ENCODE data around the gene MED13L. TPM values are rescaled to one million over a fixed set of nuclear protein-coding genes. Genes with fewer than 3 reads are reported as not detected.

The MED13L gene
- total and polyA plus RNA-seq, 3 donors from 2014 or later, result 56.4 to 173 (median 133) TPM

DNA sequence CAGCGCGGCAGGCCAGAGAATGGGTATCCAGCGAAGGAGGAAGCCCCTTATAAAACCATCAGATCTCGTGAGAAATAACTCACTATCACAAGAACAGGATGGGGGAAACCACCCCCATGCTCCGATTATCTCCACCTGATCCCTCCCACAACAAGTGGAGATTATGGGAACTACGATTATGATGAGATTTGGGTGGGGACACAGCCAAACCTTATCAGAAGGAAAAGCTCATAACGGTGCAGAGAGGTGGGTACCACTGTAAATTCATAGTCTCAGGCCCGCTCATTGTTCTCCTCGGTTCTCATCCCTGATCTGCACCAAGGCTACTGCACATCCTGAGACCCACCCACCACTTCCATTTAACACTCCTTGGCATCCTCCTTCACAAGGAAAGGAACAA lies 326.5 kb downstream of the MED13L start:
- H3K9me3 ChIP-seq, result no peaks in the 10 kb centered on the region
- H3K36me3 ChIP-seq (ENCODE audit: low read depth, missing control alignments), result no peaks in the 10 kb centered on the region
- no peak overlapping the region for H3K4me3 ChIP-seq
- WGBS, 2 donors, result 90 to 95% methylated on average over 9 of the region's 9 CpGs
- no peaks in the 10 kb centered on the region for H3K27me3 ChIP-seq
- no peaks in the 10 kb centered on the region for H3K4me1 ChIP-seq
- intact Hi-C loops (cut with DNase I; ENCODE audit: low total_unique reads), result no loop called here
- TF ChIP-seq, protein P1, sequence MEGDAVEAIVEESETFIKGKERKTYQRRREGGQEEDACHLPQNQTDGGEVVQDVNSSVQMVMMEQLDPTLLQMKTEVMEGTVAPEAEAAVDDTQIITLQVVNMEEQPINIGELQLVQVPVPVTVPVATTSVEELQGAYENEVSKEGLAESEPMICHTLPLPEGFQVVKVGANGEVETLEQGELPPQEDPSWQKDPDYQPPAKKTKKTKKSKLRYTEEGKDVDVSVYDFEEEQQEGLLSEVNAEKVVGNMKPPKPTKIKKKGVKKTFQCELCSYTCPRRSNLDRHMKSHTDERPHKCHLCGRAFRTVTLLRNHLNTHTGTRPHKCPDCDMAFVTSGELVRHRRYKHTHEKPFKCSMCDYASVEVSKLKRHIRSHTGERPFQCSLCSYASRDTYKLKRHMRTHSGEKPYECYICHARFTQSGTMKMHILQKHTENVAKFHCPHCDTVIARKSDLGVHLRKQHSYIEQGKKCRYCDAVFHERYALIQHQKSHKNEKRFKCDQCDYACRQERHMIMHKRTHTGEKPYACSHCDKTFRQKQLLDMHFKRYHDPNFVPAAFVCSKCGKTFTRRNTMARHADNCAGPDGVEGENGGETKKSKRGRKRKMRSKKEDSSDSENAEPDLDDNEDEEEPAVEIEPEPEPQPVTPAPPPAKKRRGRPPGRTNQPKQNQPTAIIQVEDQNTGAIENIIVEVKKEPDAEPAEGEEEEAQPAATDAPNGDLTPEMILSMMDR (IDR thresholded peaks at IDR 0.05), result no peak
- no peak for TF ChIP-seq POLR2A (IDR thresholded peaks at IDR 0.05)
- no peak overlapping the region for H3K27ac ChIP-seq
- no peak for DNase-seq

DNA sequence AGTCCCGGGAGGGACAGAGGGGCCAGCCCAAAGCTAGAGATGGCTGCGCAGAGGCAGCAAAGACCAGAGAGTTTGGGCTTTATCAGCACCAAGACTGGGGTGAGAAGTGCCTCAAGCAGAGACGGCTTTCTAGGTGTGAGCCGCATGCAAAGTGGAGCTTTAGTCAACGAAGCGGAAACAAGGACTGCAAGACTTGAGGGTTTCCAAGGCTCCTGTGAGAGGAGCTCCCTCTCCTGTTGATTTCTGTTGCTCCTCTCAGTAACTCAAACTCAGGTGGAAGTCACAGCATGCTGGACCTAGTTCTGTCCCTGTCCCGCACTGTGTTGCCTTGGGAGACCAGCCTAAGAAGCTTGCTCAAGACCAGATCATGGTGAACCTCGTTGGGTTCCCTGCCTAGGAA lies 327.8 kb downstream of the MED13L start:
- no peaks in the 10 kb centered on the region for H3K4me1 ChIP-seq
- H3K27me3 ChIP-seq, result no peaks in the 10 kb centered on the region
- H3K4me3 ChIP-seq, result no peak overlapping the region
- H3K36me3 ChIP-seq (ENCODE audit: low read depth, missing control alignments), result no peaks in the 10 kb centered on the region
- intact Hi-C loops (cut with DNase I; ENCODE audit: low total_unique reads), result no loop called here
- no peaks in the 10 kb centered on the region for H3K9me3 ChIP-seq
- DNase-seq, result no peak
- WGBS, 2 donors, result 90 to 94% methylated on average over 7 to 8 of the region's 8 CpGs
- TF ChIP-seq, protein P1 (IDR thresholded peaks at IDR 0.05), result no peak
- TF ChIP-seq POLR2A (IDR thresholded peaks at IDR 0.05), result no peak
- H3K27ac ChIP-seq, result no peak overlapping the region

DNA sequence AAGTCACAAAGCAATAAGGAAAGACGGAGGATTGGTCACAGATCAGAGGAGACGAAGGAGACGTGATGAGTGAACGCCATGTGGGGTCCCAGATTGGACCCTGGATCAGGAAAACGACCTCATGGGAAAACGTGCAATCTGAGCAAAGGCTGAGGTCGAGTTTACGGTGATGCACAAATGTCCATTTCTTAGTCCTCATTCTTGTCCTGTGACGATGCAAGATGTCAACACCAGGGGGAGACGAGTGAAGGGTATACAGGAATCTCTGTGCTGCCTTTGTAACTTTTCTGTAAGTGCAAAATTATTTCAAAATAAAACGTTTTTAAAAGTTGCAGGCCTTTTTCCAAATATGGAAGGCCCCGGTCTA lies 329.8 kb downstream of the MED13L start:
- no peaks in the 10 kb centered on the region for H3K27me3 ChIP-seq
- WGBS, 2 donors, result 76 to 80% methylated on average over 12 of the region's 12 CpGs

DNA sequence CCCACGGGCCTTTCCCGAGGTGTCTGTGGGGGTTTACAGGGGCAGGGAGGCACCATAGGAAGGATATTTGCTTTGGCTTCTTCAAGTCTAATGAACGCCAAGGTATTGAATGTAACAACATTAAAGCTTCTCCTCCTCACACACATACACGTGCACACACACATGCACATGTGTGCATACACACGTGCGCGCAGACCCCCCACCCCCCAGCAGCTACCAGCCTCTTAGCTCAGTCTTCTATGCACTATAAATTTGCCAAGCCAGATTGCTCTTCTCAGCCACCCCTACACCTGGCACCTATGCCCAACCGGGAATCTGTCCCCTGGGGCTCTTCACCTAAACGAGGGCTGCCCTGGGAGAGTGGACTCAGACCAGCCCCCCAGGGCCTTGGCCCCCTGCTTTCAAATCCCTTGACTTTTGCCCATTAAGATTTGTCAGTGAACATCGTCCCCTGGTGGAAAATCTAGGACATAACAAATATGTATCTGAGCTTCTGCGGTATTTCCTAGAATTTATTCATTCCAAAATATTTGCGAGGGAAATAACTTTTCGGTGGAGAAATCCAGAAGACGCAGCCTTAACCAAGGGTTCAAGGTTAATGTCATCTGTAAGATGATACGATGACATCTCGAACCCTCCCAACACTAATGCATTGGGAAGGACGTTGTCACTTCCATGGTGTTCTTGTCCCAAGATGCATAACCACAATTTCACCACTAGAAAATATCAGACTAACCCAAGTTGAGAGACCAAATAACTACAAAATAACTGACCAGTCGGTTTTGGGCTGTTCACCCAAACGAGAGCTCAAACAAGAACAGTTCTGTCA lies 330.4 kb downstream of the MED13L start:
- Histone ChIP-seq H3K9me3 (no peaks in the 10 kb centered on the region), H3K4me3 (no peak overlapping the region), H3K4me1 (no peaks in the 10 kb centered on the region), H3K36me3 (ENCODE audit: low read depth, missing control alignments) (no peaks in the 10 kb centered on the region), H3K27me3 (no peaks in the 10 kb centered on the region), H3K27ac (no peak overlapping the region)
- TF ChIP-seq, protein P1 (IDR thresholded peaks at IDR 0.05), result peak in 2 of 3 experiments; percentile 39 to 42
- no peak for TF ChIP-seq POLR2A (IDR thresholded peaks at IDR 0.05)
- intact Hi-C loops (cut with DNase I; ENCODE audit: low total_unique reads), result no loop called here
- no peak for DNase-seq
- 82 to 83% methylated on average over 19 of the region's 19 CpGs for WGBS, 2 donors

More for the DNA sequence above, 329.8 kb downstream of the MED13L start:
- no peaks in the 10 kb centered on the region for H3K36me3 ChIP-seq (ENCODE audit: low read depth, missing control alignments)
- DNase-seq, result no peak
- no peaks in the 10 kb centered on the region for H3K9me3 ChIP-seq
- intact Hi-C loops (cut with DNase I; ENCODE audit: low total_unique reads), result no loop called here
- H3K4me1 ChIP-seq, result no peaks in the 10 kb centered on the region
- TF ChIP-seq POLR2A (IDR thresholded peaks at IDR 0.05), result no peak
- TF ChIP-seq, protein P1 (IDR thresholded peaks at IDR 0.05), result no peak
- H3K27ac ChIP-seq, result no peak overlapping the region
- no peak overlapping the region for H3K4me3 ChIP-seq

DNA sequence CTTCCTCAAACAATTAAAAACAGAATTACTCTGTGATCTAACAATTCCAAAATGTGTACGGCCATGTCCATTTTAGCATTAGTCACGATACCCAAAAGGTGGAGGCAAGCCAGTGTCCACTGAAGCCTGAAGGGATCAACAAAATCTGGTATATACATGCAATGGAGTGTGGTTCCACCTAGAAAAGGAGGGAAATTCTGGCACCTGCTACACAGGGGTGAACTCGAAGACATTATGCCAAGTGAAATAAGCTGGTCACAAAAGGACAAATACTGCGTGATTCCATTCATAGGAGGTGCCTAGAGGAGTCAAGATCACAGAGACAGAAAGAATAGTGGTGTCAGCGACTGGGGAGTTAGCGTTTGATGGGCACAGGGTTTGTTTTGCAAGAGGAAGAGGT lies 331.4 kb downstream of the MED13L start:
- Histone ChIP-seq H3K36me3 (ENCODE audit: low read depth, missing control alignments) (no peaks in the 10 kb centered on the region), H3K4me1 (no peaks in the 10 kb centered on the region), H3K9me3 (no peaks in the 10 kb centered on the region), H3K27ac (no peak overlapping the region), H3K27me3 (no peaks in the 10 kb centered on the region), H3K4me3 (no peak overlapping the region)
- intact Hi-C loops (cut with DNase I; ENCODE audit: low total_unique reads), result no loop called here
- no peak for DNase-seq
- TF ChIP-seq POLR2A (IDR thresholded peaks at IDR 0.05), result no peak
- TF ChIP-seq, protein P1 (IDR thresholded peaks at IDR 0.05), result no peak
- WGBS, 2 donors, result 93% methylated on average over 6 of the region's 6 CpGs

Data from testis (tissue), 3 donors.